GM19351 (cell line): ENCODE results near the gene HOGA1.
A peak's percentile ranks its signal among the peaks of the same experiment; 100 is the strongest.
"Not testable (repeated sequence)": the region's sequence is repeated elsewhere in the genome, so short reads cannot be mapped to it uniquely, and the experiment has no call there.

Source experiments
- ATAC-seq: cut with Tn5 transposase; IDR thresholded peaks from one replicate; pipeline ENCODE4 v1.9.1; 2021; ENCODE audit warnings: mild to moderate bottlenecking, moderate library complexity; ENCODE audit not compliant: unreplicated experiment

HOGA1 gene

GRCh38 chr10:97644936-97645335 lies 60.7 kb downstream of the HOGA1 start:
- ATAC-seq = no peak

GRCh38 chr10:97647556-97647955 lies 63.4 kb downstream of the HOGA1 start:
- ATAC-seq = no peak

- ATAC-seq = peak; percentile 100
These were observed 64.6 kb downstream of the HOGA1 start for GRCh38 chr10:97648562-97649404.

GRCh38 chr10:97649405-97649750 lies 65.2 kb downstream of the HOGA1 start:
- not testable (repeated sequence) for ATAC-seq

- ATAC-seq = no peak
These were observed 66.5 kb downstream of the HOGA1 start for GRCh38 chr10:97650726-97651125.

- ATAC-seq = no peak
These were observed 67.6 kb downstream of the HOGA1 start for GRCh38 chr10:97651773-97652172.

GRCh38 chr10:97656777-97657176 lies 72.6 kb downstream of the HOGA1 start:
- ATAC-seq = no peak

GRCh38 chr10:97659589-97659988 lies 75.4 kb downstream of the HOGA1 start:
- ATAC-seq = no peak
